Skeletal muscle satellite cell (primary cell): ENCODE measurements around the gene MLIP.
A peak's percentile ranks its signal among the peaks of the same experiment; 100 is the strongest.

Source experiments
- H3K27me3 ChIP-seq: 2 replicates; pipeline ENCODE4 v1.7.0; 2013; ENCODE audit warnings: low read length; ENCODE audit not compliant: control insufficient read depth, insufficient read depth
- H3K36me3 ChIP-seq: 2 replicates; pipeline ENCODE4 v1.7.0; 2013; ENCODE audit warnings: mild to moderate bottlenecking, control low read depth, low read length; ENCODE audit not compliant: insufficient read depth
- H3K4me1 ChIP-seq: 2 replicates; pipeline ENCODE4 v1.7.0; 2013; ENCODE audit warnings: low read length; ENCODE audit not compliant: control insufficient read depth, insufficient read depth
- H3K4me2 ChIP-seq: 2 replicates; pipeline ENCODE4 v1.7.0; 2013; ENCODE audit warnings: mild to moderate bottlenecking, low read length
- H3K4me3 ChIP-seq: 2 replicates; pipeline ENCODE4 v1.7.0; 2013; ENCODE audit warnings: low read length
- H3K9ac ChIP-seq: 2 replicates; pipeline ENCODE4 v1.7.0; 2013; ENCODE audit warnings: mild to moderate bottlenecking, low read depth, low read length, moderate library complexity
- H3K9me3 ChIP-seq: replicated peaks from 2 replicates; pipeline ENCODE4 v1.7.0; 2013; ENCODE audit warnings: mild to moderate bottlenecking, control low read depth, low read length

MLIP gene

GRCh38 chr6:54156650-54157250 lies 45.5 kb downstream of the MLIP start:
- Histone ChIP-seq H3K27me3 (no peaks in the 10 kb centered on the region), H3K9ac (no peak overlapping the region), H3K4me1 (no peaks in the 10 kb centered on the region), H3K4me3 (no peak overlapping the region), H3K4me2 (no peak overlapping the region), H3K9me3 (no peaks in the 10 kb centered on the region), H3K36me3 (no peaks in the 10 kb centered on the region)

- Histone ChIP-seq H3K36me3 (no peaks in the 10 kb centered on the region), H3K9me3 (no peaks in the 10 kb centered on the region), H3K27me3 (no peaks in the 10 kb centered on the region), H3K9ac (no peak overlapping the region), H3K4me2 (no peak overlapping the region), H3K4me3 (no peak overlapping the region), H3K4me1 (no peaks in the 10 kb centered on the region)
These were observed 46.2 kb downstream of the MLIP start for GRCh38 chr6:54157405-54157804.

- Histone ChIP-seq H3K9ac (peak overlapping the region; percentile 33), H3K4me2 (peak overlapping the region; percentile 9), H3K36me3 (no peaks in the 10 kb centered on the region), H3K4me1 (peaks cover 13% of the 10 kb centered on the region), H3K9me3 (no peaks in the 10 kb centered on the region), H3K4me3 (no peak overlapping the region), H3K27me3 (no peaks in the 10 kb centered on the region)
These were observed 61.8 kb downstream of the MLIP start for GRCh38 chr6:54173089-54173488.

- H3K9me3 ChIP-seq, result no peaks in the 10 kb centered on the region
- H3K9ac ChIP-seq, result no peak overlapping the region
- H3K4me2 ChIP-seq, result no peak overlapping the region
- no peaks in the 10 kb centered on the region for H3K27me3 ChIP-seq
- no peak overlapping the region for H3K4me3 ChIP-seq
- no peaks in the 10 kb centered on the region for H3K4me1 ChIP-seq
- no peaks in the 10 kb centered on the region for H3K36me3 ChIP-seq
These were observed 67.9 kb downstream of the MLIP start for GRCh38 chr6:54179152-54179551.

- Histone ChIP-seq H3K9ac (no peak overlapping the region), H3K4me1 (peaks cover 3% of the 10 kb centered on the region), H3K27me3 (no peaks in the 10 kb centered on the region), H3K4me2 (no peak overlapping the region), H3K36me3 (no peaks in the 10 kb centered on the region), H3K4me3 (no peak overlapping the region), H3K9me3 (no peaks in the 10 kb centered on the region)
These were observed 72.4 kb downstream of the MLIP start for GRCh38 chr6:54183616-54184015.

GRCh38 chr6:54185885-54186284 lies 74.6 kb downstream of the MLIP start:
- Histone ChIP-seq H3K4me1 (peaks cover 6% of the 10 kb centered on the region), H3K4me2 (no peak overlapping the region), H3K27me3 (no peaks in the 10 kb centered on the region), H3K36me3 (no peaks in the 10 kb centered on the region), H3K9ac (no peak overlapping the region), H3K9me3 (no peaks in the 10 kb centered on the region), H3K4me3 (no peak overlapping the region)

GRCh38 chr6:54188846-54189245 lies 77.6 kb downstream of the MLIP start:
- H3K27me3 ChIP-seq, result no peaks in the 10 kb centered on the region
- H3K9me3 ChIP-seq, result no peaks in the 10 kb centered on the region
- H3K4me1 ChIP-seq, result peaks cover 19% of the 10 kb centered on the region
- H3K36me3 ChIP-seq, result no peaks in the 10 kb centered on the region
- H3K9ac ChIP-seq, result no peak overlapping the region
- no peak overlapping the region for H3K4me2 ChIP-seq
- no peak overlapping the region for H3K4me3 ChIP-seq

- Histone ChIP-seq H3K27me3 (no peaks in the 10 kb centered on the region), H3K4me2 (no peak overlapping the region), H3K36me3 (no peaks in the 10 kb centered on the region), H3K9ac (no peak overlapping the region), H3K9me3 (no peaks in the 10 kb centered on the region), H3K4me1 (peaks cover 23% of the 10 kb centered on the region), H3K4me3 (no peak overlapping the region)
These were observed 80.2 kb downstream of the MLIP start for GRCh38 chr6:54191461-54191860.

GRCh38 chr6:54192993-54193392 lies 81.8 kb downstream of the MLIP start:
- Histone ChIP-seq H3K4me3 (no peak overlapping the region), H3K4me1 (peaks cover 23% of the 10 kb centered on the region), H3K9me3 (no peaks in the 10 kb centered on the region), H3K36me3 (no peaks in the 10 kb centered on the region), H3K27me3 (no peaks in the 10 kb centered on the region), H3K4me2 (peak overlapping the region; percentile 26), H3K9ac (no peak overlapping the region)

- Histone ChIP-seq H3K4me1 (peaks cover 21% of the 10 kb centered on the region), H3K4me3 (no peak overlapping the region), H3K9me3 (no peaks in the 10 kb centered on the region), H3K4me2 (no peak overlapping the region), H3K27me3 (no peaks in the 10 kb centered on the region), H3K9ac (no peak overlapping the region), H3K36me3 (no peaks in the 10 kb centered on the region)
These were observed 82.3 kb downstream of the MLIP start for GRCh38 chr6:54193560-54193959.

GRCh38 chr6:54194067-54194466 lies 82.8 kb downstream of the MLIP start:
- no peak overlapping the region for H3K4me3 ChIP-seq
- H3K36me3 ChIP-seq, result no peaks in the 10 kb centered on the region
- no peaks in the 10 kb centered on the region for H3K9me3 ChIP-seq
- H3K4me1 ChIP-seq, result peaks cover 17% of the 10 kb centered on the region
- H3K9ac ChIP-seq, result peak overlapping the region; percentile 35
- H3K27me3 ChIP-seq, result no peaks in the 10 kb centered on the region
- H3K4me2 ChIP-seq, result peak overlapping the region; percentile 25

GRCh38 chr6:54195637-54196036 lies 84.4 kb downstream of the MLIP start:
- Histone ChIP-seq H3K4me2 (no peak overlapping the region), H3K4me1 (peaks cover 17% of the 10 kb centered on the region), H3K27me3 (no peaks in the 10 kb centered on the region), H3K9ac (no peak overlapping the region), H3K4me3 (no peak overlapping the region), H3K36me3 (no peaks in the 10 kb centered on the region), H3K9me3 (no peaks in the 10 kb centered on the region)
